WERI-Rb-1 (cell line): Measurements from ENCODE around the gene ALDH4A1.

Source experiments
- DNase-seq: peaks from one replicate; pipeline ENCODE4 v3.0.0-alpha.2; 2020
- H3K27ac ChIP-seq: fragments of 250-450 bp; sonication (Bioruptor Pico); 2 replicates; pipeline ENCODE4 v1.5.1; 2020; ENCODE audit warnings: mild to moderate bottlenecking, moderate library complexity
- H3K27me3 ChIP-seq: fragments of 250-450 bp; sonication (Bioruptor Pico); 2 replicates; pipeline ENCODE4 v1.5.1; 2021; ENCODE audit warnings: mild to moderate bottlenecking, low read depth, moderate library complexity; ENCODE audit not compliant: insufficient read depth, severe bottlenecking
- H3K36me3 ChIP-seq: fragments of 250-450 bp; sonication (Bioruptor Pico); 2 replicates; pipeline ENCODE4 v1.5.1; 2020; ENCODE audit warnings: mild to moderate bottlenecking, moderate library complexity
- H3K4me3 ChIP-seq: 2 replicates; pipeline ENCODE4 v1.5.1; 2011; ENCODE audit warnings: low read depth, mild to moderate bottlenecking, control low read depth, low read length
- H3K9me3 ChIP-seq: fragments of 250-450 bp; sonication (Bioruptor Pico); 2 replicates; pipeline ENCODE4 v1.5.1; 2021; ENCODE audit warnings: mild to moderate bottlenecking, moderate library complexity; ENCODE audit not compliant: severe bottlenecking
- TF ChIP-seq, protein P1 (sequence below): IDR thresholded peaks from 2 replicates; pipeline ENCODE4 v1.5.1; 2011; ENCODE audit warnings: low read depth, mild to moderate bottlenecking, control low read depth, inconsistent platforms, low read length

Gene ALDH4A1

DNA sequence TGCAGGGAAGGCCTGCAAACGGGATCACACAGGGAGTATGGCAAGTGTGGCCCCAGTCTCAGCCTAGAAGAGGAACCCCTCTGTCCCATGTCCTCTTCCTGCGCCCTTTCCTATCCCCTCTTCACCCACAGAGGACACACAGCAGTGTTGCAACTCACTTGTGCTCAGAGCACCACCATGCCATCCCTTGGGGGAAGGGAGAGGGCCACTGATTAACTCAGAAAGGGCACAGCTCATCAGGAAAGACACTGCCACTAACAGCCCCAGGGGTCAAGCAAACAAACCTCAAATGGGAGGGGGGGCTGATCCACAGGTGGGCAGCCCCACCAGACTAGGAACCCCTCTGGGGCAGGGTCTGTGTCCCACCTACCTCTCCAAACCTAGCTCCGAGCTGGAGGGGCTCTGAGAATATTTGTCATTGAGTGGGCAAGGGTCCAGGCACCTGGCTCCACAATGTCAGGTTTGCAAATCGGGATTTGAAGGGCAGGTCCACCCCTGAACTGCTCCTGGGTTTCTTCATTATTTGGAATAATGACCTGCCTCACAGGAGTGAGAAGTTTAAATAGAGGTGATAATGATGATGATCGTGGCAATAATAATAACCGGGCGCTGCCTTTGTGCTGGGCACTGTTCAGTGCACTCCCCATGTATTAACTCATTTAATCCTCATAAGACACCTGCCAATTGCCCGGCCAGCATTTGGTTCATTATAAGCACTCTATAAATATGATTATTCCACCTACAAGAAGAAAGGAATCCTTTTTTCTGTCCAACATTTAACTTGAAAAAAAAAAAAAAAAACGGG is 1.0 kb downstream of the ALDH4A1 start:
- TF ChIP-seq, protein P1, sequence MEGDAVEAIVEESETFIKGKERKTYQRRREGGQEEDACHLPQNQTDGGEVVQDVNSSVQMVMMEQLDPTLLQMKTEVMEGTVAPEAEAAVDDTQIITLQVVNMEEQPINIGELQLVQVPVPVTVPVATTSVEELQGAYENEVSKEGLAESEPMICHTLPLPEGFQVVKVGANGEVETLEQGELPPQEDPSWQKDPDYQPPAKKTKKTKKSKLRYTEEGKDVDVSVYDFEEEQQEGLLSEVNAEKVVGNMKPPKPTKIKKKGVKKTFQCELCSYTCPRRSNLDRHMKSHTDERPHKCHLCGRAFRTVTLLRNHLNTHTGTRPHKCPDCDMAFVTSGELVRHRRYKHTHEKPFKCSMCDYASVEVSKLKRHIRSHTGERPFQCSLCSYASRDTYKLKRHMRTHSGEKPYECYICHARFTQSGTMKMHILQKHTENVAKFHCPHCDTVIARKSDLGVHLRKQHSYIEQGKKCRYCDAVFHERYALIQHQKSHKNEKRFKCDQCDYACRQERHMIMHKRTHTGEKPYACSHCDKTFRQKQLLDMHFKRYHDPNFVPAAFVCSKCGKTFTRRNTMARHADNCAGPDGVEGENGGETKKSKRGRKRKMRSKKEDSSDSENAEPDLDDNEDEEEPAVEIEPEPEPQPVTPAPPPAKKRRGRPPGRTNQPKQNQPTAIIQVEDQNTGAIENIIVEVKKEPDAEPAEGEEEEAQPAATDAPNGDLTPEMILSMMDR, result no peak
- Histone ChIP-seq H3K36me3 (peaks cover 3% of the 10 kb centered on the region), H3K4me3 (peak overlapping the region; percentile 89), H3K9me3 (no peaks in the 10 kb centered on the region), H3K27me3 (no peaks in the 10 kb centered on the region), H3K27ac (no peak overlapping the region)
- no peak for DNase-seq

DNA sequence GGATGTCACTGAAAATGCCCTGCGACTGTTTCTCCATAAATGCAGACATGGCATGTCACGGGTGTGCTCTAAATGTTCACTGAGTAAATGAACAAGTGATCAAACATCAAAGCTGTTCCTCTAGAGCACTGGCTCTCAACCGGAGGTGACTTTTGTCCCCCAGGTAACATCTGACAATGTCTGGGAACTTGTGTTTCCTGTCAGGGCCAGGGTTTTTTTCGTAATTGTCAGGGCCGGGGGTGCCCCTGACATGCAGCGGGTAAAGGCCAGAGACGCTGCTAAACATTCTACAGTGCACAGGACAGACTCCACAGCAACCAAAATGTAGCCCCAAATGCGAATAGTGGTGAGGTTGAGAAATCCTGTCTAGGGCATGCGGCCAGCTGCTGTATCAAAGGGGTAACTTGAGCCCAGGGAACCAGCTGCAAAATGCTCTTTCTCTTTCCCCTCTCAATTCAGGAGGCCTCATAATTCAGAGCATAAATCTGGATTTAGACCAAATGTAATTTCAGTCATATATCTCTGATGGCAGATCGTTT is 2.0 kb downstream of the ALDH4A1 start:
- TF ChIP-seq, protein P1, result no peak
- Histone ChIP-seq H3K9me3 (no peaks in the 10 kb centered on the region), H3K4me3 (no peak overlapping the region), H3K27ac (no peak overlapping the region), H3K27me3 (no peaks in the 10 kb centered on the region), H3K36me3 (no peaks in the 10 kb centered on the region)
- no peak for DNase-seq

DNA sequence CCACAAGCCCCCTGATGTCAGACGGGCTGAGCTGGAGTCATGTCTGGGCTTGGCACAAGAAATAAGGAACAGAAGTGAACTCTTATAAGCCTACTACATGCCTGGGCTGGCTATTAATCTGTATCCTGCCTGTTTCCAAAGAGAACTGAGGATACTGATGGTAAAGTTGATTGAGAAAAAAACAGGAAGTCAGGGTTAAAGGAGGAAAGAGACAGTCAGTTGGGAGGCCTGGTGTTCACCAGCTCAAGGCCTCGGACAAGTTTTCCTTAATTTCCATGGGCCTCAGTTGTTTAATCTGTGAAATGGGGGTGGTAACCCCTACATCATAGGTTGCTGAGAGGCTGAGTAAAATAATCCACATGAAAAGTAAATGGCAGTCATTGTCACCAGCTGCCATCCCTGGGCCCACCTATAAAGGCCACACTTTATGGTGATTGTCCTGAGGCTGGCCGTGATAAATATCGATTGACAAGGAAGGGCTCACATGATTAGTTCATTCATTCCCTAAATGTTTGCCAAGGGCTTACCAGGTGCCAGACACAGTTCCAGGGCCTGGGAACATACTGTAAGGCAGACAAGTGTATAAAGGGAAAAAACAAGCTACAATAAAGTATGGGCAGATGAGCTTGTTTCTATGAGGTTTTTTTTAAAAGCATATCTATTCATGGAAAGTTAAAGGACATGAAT is 2.8 kb downstream of the ALDH4A1 start:
- no peaks in the 10 kb centered on the region for H3K27me3 ChIP-seq
- no peak overlapping the region for H3K4me3 ChIP-seq
- H3K36me3 ChIP-seq, result no peaks in the 10 kb centered on the region
- H3K27ac ChIP-seq, result no peak overlapping the region
- no peak for DNase-seq
- TF ChIP-seq, protein P1, result no peak
- H3K9me3 ChIP-seq, result no peaks in the 10 kb centered on the region

DNA sequence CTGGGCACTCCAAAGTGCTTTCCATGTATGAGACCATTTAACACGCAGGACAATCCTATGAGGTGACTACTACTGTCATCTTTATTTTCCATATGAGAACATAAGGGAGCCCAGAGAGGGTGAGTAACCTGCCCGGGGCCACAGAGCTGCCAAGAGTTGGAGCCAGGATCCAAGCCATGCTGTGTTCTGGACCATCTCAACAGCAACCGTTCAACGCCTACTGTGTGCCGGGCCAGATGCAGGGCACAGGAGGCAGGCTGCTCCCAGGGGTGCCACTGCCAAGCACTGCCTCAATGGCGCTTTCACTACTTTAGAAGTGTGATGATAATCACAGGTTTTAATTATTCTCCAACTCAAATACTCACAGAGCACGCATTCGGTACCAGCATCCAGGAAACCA is 3.8 kb downstream of the ALDH4A1 start:
- TF ChIP-seq, protein P1, result no peak
- Histone ChIP-seq H3K27ac (no peak overlapping the region), H3K36me3 (no peaks in the 10 kb centered on the region), H3K9me3 (no peaks in the 10 kb centered on the region), H3K27me3 (no peaks in the 10 kb centered on the region), H3K4me3 (no peak overlapping the region)
- no peak for DNase-seq

DNA sequence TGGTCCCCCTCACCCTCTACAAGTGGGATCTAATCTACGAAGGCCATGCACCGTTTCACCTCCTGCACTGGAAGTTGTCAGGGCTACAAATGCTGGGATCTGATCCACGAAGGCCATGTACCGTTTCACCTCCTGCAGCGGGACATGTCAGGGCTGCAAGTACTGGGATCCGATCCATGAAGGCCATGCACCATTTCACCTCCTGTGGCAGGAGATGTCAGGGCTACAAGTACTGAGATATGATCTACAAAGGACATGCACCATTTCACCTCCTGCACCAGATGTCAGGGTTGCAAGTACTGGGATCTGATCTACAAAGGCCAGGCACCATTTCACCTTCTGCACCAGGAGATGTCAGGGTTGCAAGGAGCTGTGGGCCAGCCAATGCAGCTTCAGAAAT is 7.0 kb downstream of the ALDH4A1 start:
- H3K9me3 ChIP-seq, result no peaks in the 10 kb centered on the region
- H3K27me3 ChIP-seq, result no peaks in the 10 kb centered on the region
- H3K27ac ChIP-seq, result no peak overlapping the region
- DNase-seq, result no peak
- no peaks in the 10 kb centered on the region for H3K36me3 ChIP-seq
- H3K4me3 ChIP-seq, result no peak overlapping the region
- TF ChIP-seq, protein P1, result no peak
